HG03378 (cell line): ENCODE results near the gene ZNF524.

Source experiments
- ATAC-seq: cut with Tn5 transposase; IDR thresholded peaks from one replicate; pipeline ENCODE4 v1.9.1; 2021; ENCODE audit warnings: mild to moderate bottlenecking, moderate library complexity; ENCODE audit not compliant: unreplicated experiment

Gene ZNF524

DNA sequence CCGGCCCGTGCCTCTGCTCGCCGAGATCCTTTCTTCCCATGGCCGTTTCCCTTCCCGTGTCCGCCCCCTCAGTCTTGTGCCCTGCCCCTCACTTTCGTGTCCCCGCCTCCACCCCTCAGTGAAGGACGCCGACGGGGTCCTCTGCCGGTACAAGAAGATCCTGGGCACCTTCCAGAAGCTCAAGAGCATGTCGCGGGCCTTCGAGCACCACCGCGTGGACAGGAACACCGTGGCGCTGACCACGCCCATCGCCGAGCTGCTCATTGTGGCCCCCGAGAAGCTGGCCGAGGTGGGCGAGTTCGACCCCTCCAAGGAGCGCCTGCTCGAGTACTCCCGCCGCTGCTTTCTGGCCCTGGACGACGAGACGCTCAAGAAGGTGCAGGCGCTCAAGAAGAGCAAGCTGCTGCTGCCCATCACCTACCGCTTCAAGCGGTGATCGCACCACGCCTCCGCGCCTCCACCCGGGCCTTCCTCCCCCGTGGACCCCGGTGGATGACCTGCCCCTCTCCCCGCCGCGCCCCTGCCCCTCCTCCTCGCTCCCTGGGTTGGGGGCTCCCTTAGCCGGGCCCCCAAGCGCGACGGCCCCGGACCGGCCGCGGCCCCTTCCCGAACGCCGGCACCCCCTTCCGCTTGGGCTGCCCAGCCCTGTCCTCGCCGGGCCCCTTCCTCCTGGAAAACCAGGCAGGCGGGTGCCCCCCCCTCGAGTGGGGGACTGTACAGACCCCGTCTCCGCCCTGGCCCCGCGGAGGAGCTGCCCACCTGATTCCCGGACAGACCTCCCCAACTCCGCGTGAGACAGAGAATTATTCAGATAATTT is 52.4 kb downstream of the ZNF524 start:
- no peak for ATAC-seq
